ENCODE data around the gene GLDC.

GRCh38 chr9:6611865-6612264 lies 33.7 kb downstream of the GLDC start:
- TF ChIP-seq CTCF (conservative IDR thresholded peaks at IDR 0.05) (no peak), EZH2 (IDR thresholded peaks at IDR 0.05; ENCODE audit: low read depth) (no peak)
